Cardiac fibroblast (primary cell): ENCODE measurements around the gene VPS72.
"Not testable (repeated sequence)": the region's sequence is repeated elsewhere in the genome, so short reads cannot be mapped to it uniquely, and the experiment has no call there.

Source experiments
- DNase-seq, 2 donors: peaks; one replicate each; pipeline versions ENCODE4 v3.0.0 to v3.0.0-alpha.2; 2010; ENCODE audit warnings: low read depth in 2 of 2
- H3K4me3 ChIP-seq, 2 donors: replicated peaks in 1 of 2; 1 replicate in 1 of 2; 2 replicates in 1 of 2; pipeline ENCODE4 v1.5.1; 2011; ENCODE audit warnings: low read depth in 2 of 2, low read length in 2 of 2, mild to moderate bottlenecking in 2 of 2, moderate library complexity in 1 of 2
- CTCF ChIP-seq: IDR thresholded peaks from one replicate; pipeline ENCODE4 v1.5.1; 2011; ENCODE audit warnings: low read depth, mild to moderate bottlenecking, low read length, inconsistent platforms

VPS72 gene

GRCh38 chr1:151197863-151198253, 7.9 kb upstream of the VPS72 start:
- no peak for DNase-seq
- no peak for TF ChIP-seq CTCF
- H3K4me3 ChIP-seq = peak overlapping the region; percentile 87 to 99

- DNase-seq = peak; percentile 90 to 93
- H3K4me3 ChIP-seq = peak overlapping the region in 1 of 2 donors; percentile 21
Measured at GRCh38 chr1:151196292-151196800, 6.3 kb upstream of the VPS72 start.

GRCh38 chr1:151194894-151195594, 5.0 kb upstream of the VPS72 start:
- DNase-seq = peak; percentile 94 to 97
- H3K4me3 ChIP-seq = not testable (repeated sequence)

More at GRCh38 chr1:151196292-151196800, 6.3 kb upstream of the VPS72 start:
- TF ChIP-seq CTCF = peak; percentile 54

GRCh38 chr1:151193856-151194255, 3.9 kb upstream of the VPS72 start:
- no peak for TF ChIP-seq CTCF
- no peak overlapping the region for H3K4me3 ChIP-seq
- DNase-seq = no peak

- no peak overlapping the region for H3K4me3 ChIP-seq
- DNase-seq = no peak
- TF ChIP-seq CTCF = no peak
Measured at GRCh38 chr1:151193304-151193703, 3.3 kb upstream of the VPS72 start.

- TF ChIP-seq CTCF = no peak
- no peak overlapping the region for H3K4me3 ChIP-seq
- DNase-seq = no peak
Measured at GRCh38 chr1:151192047-151192446, 2.0 kb upstream of the VPS72 start.

- H3K4me3 ChIP-seq = peak overlapping the region in 1 of 2 donors; percentile 92
- not testable (repeated sequence) for DNase-seq
Measured at GRCh38 chr1:151188667-151189066, 1.3 kb downstream of the VPS72 start.

GRCh38 chr1:151187205-151187604, 2.8 kb downstream of the VPS72 start:
- TF ChIP-seq CTCF = no peak
- no peak for DNase-seq
- no peak overlapping the region for H3K4me3 ChIP-seq
